HG02678 (cell line): ENCODE data around the gene TNFSF12.

Source experiments
- ATAC-seq: cut with Tn5 transposase; IDR thresholded peaks from one replicate; pipeline ENCODE4 v1.9.1; 2021; ENCODE audit warnings: mild to moderate bottlenecking, moderate library complexity; ENCODE audit not compliant: unreplicated experiment

TNFSF12 gene, protein sequence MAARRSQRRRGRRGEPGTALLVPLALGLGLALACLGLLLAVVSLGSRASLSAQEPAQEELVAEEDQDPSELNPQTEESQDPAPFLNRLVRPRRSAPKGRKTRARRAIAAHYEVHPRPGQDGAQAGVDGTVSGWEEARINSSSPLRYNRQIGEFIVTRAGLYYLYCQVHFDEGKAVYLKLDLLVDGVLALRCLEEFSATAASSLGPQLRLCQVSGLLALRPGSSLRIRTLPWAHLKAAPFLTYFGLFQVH

DNA sequence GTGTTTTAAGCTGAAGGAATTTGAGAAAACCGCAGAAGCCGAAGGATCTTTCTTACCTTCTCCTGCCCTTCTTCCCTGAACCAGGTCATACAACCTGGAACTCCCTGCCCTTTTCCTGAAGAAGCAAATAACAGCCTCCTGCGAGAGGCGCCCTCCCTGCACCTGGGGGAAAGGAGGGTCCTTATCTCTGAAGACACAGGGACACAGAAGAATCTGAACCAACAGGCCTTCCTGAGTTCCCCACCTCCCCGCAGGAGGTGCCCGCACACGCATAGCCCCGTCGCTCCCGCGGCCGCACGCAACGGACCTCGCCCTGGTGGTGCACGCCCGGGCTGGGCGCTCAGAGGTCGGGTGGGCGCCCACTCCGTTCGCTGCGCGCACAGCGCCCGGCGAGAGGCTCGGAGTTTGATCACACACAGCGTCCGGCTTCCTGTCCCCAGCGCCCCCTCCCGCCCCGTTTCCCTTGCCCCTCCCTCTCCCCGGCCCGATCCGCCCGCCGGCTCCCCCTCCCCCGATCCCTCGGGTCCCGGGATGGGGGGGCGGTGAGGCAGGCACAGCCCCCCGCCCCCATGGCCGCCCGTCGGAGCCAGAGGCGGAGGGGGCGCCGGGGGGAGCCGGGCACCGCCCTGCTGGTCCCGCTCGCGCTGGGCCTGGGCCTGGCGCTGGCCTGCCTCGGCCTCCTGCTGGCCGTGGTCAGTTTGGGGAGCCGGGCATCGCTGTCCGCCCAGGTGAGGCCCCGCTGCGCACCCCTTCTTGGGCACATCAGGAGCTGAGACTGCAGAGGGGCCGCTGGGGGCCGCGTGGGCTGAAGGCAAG is at the start of gene TNFSF12:
TNFSF12 (plus strand) TSS at position 474 of the 816 bp plus-strand sequence; CDS start at position 570, 96 bp downstream.
- ATAC-seq, result no peak

DNA sequence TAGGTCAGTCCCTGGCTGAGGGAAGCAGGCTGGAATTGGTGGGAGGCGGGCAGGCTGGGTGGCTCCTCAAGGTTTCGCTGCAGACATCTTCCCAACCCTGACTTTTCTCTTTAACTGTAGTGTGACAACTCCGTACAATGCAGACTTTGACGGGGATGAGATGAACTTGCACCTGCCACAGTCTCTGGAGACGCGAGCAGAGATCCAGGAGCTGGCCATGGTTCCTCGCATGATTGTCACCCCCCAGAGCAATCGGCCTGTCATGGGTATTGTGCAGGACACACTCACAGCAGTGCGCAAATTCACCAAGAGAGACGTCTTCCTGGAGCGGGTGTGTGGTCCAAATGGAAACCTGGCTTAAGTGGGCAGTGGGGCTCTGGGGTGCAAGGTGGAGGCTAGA is 49.7 kb upstream of the TNFSF12 start:
- ATAC-seq, result no peak

DNA sequence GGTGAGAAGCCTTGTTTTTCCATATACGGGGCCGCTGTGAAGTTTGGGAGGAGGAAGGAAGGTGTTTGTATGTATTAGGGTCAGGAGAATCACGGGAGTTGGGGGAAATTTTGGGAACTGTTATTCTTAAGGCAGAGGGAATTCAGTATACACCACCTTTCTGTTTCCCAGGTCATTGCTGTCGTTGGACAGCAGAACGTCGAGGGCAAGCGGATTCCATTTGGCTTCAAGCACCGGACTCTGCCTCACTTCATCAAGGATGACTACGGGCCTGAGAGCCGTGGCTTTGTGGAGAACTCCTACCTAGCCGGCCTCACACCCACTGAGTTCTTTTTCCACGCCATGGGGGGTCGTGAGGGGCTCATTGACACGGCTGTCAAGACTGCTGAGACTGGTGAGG is 47.1 kb upstream of the TNFSF12 start:
- no peak for ATAC-seq

DNA sequence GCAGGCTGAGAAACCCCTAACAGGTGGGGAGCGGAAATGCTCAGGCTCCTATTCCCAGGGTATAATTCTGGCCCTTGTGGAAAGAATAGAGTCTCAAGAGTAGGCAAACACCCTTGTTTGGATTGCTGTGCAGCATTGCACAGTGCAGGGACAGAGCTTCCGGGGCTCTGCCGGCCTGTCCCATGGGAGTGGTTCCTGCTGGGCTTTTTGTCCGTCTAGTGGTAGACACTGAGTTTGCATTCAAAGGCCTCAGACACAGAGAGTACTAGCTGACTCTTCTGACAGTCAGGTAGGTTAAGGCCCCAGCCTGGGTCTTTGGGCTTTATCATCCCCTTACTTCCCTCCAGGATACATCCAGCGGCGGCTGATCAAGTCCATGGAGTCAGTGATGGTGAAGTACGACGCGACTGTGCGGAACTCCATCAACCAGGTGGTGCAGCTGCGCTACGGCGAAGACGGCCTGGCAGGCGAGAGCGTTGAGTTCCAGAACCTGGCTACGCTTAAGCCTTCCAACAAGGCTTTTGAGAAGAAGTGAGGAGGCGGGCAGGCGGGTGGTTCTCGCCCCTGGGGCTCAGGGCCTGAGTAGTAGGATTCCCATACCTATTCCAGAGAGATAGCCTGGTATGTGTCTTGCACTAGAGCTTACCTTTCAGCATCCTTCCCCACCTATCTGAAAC is 46.5 kb upstream of the TNFSF12 start:
- no peak for ATAC-seq

DNA sequence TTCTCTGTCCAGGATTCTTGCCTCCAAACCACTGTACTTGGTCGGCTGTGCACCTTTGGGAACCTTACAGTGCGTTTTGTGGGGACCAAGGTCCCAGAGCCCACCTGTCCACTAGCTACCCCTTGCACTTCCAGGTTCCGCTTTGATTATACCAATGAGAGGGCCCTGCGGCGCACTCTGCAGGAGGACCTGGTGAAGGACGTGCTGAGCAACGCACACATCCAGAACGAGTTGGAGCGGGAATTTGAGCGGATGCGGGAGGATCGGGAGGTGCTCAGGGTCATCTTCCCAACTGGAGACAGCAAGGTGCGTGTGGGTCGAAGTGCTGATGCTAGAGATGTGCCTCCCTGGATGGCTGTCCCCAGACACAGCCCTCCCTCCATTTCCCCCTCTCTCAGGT is 45.9 kb upstream of the TNFSF12 start:
- ATAC-seq, result no peak

DNA sequence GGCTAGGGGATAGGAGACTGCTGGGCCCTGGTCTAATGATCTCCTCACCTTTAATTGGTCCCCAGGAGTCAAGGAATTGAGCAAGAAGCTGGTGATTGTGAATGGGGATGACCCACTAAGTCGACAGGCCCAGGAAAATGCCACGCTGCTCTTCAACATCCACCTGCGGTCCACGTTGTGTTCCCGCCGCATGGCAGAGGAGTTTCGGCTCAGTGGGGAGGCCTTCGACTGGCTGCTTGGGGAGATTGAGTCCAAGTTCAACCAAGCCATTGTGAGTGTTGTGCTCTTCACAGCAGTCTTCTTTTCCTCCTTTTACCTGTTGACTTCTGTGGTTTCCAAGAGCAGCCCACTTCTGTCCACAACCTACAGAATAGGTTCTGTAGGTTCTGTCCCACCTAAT is 45.3 kb upstream of the TNFSF12 start:
- ATAC-seq, result no peak

DNA sequence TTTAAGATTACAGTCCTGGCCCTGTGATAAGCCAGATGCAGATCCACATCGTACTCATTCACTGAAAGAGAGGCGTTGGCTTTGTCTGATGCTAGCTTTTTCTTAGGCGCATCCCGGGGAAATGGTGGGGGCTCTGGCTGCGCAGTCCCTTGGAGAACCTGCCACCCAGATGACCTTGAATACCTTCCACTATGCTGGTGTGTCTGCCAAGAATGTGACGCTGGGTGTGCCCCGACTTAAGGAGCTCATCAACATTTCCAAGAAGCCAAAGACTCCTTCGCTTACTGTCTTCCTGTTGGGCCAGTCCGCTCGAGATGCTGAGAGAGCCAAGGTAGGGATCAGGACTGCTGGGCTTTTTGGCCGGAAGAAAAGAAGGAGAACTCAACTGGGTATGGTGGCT is 40.7 kb upstream of the TNFSF12 start:
- no peak for ATAC-seq

DNA sequence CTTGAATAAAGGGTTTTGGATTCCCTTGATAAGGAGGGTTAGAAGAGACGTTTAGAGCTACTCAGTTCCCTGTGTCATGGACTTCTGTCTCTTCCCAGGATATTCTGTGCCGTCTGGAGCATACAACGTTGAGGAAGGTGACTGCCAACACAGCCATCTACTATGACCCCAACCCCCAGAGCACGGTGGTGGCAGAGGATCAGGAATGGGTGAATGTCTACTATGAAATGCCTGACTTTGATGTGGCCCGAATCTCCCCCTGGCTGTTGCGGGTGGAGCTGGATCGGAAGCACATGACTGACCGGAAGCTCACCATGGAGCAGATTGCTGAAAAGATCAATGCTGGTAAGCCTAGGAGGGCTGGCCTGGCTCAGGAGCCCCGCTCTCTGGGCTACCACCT is 40.0 kb upstream of the TNFSF12 start:
- no peak for ATAC-seq

DNA sequence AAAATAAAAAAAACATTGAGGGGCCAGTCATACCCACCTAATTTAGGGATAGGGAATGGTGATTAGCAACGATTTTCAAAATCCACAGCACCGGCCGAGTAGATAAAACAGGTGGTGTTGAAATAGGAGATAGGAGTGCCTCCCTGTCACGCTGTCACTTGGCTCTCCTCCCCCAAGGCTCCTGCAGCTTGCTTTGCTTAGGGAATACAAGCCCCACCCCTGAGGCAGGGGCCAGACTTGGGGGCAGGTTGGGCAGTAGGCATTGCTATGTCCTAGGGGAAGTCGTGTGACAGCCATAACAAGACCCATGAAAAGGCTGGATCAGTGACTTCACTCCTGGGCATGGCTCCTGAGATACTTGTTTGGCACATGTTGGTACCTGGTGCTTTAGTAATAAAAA is 38.9 kb upstream of the TNFSF12 start:
- ATAC-seq, result no peak

DNA sequence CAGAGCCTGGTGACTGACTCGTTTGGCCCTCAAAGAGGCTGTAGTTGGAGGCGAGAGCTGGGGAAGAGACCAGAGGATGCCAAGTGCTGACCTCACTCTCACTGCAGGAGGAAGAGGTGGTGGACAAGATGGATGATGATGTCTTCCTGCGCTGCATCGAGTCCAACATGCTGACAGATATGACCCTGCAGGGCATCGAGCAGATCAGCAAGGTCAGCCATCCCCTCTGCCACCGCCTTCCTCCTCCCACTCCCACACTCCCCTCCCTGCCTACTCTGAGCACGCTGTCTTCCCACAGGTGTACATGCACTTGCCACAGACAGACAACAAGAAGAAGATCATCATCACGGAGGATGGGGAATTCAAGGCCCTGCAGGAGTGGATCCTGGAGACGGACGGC is 37.8 kb upstream of the TNFSF12 start:
- ATAC-seq, result no peak

DNA sequence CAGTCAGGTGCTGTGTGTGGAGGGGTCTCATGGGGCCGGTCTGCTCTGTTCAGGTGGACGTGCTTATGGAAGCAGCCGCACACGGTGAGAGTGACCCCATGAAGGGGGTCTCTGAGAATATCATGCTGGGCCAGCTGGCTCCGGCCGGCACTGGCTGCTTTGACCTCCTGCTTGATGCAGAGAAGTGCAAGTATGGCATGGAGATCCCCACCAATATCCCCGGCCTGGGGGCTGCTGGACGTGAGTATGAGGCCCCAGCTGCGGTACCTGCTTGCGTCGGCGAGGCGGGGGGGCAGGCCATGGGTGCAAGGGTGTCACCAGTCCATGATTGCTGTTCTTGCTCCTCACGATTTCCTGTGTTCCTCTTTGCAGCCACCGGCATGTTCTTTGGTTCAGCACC is 36.8 kb upstream of the TNFSF12 start:
- ATAC-seq, result no peak

DNA sequence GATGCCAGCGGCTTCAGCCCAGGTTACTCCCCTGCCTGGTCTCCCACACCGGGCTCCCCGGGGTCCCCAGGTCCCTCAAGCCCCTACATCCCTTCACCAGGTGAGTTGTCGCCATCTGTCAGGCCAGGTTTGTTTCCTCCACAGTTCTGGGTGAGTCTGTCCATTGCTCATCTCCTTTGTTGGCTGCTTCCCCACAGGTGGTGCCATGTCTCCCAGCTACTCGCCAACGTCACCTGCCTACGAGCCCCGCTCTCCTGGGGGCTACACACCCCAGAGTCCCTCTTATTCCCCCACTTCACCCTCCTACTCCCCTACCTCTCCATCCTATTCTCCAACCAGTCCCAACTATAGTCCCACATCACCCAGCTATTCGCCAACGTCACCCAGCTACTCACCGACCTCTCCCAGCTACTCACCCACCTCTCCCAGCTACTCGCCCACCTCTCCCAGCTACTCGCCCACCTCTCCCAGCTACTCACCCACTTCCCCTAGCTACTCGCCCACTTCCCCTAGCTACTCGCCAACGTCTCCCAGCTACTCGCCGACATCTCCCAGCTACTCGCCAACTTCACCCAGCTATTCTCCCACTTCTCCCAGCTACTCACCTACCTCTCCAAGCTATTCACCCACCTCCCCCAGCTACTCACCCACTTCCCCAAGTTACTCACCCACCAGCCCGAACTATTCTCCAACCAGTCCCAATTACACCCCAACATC is 35.9 kb upstream of the TNFSF12 start:
- ATAC-seq, result no peak

DNA sequence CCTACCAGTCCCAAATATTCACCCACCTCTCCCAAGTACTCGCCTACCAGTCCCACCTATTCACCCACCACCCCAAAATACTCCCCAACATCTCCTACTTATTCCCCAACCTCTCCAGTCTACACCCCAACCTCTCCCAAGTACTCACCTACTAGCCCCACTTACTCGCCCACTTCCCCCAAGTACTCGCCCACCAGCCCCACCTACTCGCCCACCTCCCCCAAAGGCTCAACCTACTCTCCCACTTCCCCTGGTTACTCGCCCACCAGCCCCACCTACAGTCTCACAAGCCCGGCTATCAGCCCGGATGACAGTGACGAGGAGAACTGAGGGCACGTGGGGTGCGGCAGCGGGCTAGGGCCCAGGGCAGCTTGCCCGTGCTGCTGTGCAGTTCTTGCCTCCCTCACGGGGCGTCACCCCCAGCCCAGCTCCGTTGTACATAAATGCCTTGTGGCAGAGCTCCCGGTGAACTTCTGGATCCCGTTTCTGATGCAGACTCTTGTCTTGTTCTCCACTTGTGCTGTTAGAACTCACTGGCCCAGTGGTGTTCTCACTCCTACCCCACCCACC is 34.9 kb upstream of the TNFSF12 start:
- no peak for ATAC-seq

DNA sequence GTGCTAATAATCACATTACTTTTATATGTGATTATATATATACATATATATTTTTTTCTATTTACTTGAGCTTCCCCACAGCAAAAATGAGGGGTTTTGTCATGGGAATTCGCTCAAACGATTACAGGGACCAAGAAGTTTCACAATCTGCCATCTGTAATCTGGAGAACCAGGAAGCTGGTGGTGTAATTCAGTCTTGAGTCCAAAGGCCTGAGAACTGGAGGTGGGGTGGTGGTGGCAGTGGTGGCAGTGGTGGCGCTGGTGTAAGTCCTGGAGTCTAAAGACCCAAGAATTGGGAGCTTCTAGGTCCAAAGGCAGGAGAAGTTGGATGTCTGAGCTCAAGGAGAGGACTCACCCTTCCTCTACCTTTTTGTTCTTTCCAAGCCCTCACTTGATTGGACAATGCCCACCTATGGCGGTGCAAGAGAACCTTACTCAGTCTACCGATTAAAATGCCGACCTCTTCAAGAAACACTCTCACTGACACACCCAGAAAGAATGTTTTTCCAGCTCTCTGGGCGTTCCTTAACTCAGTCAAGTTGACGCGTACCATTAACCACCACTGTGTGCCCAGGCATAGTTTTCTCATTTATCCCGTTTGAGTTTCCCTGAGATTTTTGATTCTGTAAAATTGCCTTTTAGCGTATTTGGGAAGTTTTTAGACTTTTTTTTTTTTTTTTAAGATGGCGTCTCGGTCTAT is 32.8 kb upstream of the TNFSF12 start:
- no peak for ATAC-seq

DNA sequence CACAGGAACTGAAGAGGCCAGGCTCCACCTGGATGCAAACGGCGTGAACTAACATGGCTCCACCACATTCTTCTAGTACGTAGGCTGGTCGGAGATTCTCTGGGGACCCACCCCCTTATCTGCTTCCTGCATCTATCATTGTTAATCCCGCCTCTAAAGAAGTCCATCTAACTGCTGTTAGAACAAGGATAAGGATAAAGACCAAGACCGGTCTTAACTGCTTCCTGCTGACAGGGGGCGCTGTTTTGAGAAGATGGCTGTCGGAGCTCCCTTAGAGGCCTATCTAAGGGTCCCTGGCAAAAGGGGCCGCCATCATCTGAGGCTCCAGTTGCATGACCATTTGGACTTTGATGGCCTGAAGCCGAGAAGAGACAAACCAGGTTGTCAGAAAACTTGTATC is 25.8 kb upstream of the TNFSF12 start:
- ATAC-seq, result no peak

DNA sequence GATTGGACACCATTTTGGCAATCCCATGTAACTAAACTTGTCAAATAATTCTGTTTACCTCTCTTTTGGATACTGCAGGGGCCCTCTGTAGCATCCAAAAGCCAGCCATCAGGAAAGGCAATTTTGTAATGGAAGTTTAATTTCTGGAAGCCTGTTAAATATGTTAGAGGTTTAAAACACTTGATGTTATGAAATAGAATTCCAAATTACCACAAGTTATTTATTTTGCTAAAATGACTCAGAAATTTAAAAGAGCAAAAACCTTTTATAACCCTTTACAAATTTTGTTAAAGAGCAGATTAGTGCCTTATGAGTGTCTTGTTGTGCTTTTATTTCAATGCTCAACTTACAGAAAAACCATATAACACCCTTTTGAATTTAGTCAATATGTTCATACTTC is 20.0 kb upstream of the TNFSF12 start:
- ATAC-seq, result no peak

DNA sequence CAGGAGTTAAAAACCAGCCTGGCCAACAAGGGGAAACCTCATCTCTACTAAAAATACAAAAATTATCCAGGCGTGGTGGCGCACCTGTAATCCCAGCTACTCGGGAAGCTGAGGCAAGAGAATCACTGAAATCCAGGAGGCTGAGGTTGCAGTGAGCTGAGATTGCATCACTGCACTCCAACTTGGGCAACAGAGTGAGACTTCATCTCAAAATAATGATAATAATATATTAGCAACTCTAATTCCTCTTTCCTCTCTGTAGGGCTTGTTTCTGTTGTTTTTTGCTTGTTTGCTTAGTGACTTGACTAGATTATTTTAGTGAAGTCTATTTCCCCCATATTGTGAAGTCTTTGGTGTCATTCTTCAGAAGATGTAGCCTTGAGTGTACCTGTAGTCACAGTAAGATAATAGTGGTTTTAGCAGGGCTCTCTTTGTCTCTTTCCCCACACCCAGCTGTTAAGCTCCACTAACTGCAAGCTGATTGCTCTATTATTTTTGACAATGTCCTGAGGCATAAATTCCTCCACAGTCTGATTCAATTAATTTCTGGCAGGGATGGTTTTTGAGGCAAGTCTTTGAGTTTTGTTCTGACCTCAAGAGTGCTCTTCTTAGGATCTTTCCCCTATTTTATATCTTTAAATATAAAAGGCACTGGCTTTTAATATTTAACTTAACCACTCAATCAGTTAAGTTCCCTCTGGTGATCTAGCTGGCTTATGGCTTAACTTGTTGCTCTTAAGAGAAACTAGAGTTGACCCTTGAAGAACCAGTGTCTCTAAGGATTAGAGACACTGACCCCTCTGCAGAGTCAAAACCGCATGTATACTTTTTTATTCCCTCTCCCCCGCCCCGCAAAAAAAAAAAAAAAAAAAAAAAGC is 18.6 kb upstream of the TNFSF12 start:
- ATAC-seq, result no peak

DNA sequence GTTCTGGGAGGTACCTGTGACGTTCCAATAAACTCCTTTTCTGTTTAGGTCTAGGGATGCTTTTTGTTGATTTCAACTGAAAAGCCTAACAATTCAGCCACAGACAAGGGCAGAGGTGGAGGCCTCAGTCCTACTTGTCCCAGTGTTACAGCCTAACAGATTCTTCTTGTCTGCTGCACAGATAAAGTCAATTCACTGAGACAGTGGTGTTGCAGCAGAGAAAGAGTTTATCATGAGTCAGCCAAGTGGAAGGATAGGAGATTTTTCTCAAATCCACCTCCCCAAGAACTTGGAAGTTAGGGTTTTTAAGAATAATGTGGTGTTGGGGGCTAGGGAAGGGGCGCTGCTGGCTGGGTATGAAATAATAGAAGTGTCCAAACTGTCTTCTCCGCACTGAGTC is 10.8 kb upstream of the TNFSF12 start:
- no peak for ATAC-seq

DNA sequence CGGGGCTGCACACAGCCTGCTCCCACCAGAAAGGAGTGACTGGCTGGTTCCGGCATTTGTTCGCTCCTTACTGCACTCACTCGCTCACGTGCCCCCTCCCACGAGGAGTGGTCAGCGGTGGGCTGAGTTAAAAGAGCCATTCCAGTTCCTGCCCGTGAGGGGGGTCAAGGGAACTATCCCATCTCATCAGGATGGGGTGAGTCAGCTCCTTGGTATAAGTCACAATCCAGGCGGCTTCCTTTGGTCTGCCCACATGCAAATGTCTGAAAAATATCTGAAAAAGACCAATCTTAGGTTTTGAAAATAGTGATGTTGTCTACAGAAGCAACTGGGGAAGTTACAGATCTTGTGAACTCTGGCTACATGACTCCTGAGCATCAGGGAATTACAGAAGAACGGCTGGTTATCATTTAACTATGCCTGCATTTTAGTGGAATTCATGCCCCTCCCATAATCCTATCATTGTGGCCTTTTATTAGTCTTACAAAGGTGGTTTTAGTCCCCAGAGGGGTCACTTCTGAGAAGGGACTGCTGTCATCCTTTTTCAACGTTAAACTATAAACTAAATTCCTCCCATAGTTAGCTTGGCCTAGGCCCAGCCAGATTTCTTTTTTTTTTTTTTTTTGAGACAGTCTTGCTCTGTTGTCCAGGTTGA is 9.8 kb upstream of the TNFSF12 start:
- no peak for ATAC-seq
